ENCODE results near the gene DACH1. TPM values are rescaled to one million over a fixed set of nuclear protein-coding genes. Genes with fewer than 3 reads are reported as not detected.
"Not testable (repeated sequence)": the region's sequence is repeated elsewhere in the genome, so short reads cannot be mapped to it uniquely, and the experiment has no call there.

Gene DACH1
- 0.06 TPM for polyA plus RNA-seq (2013, experiment 1 of 2; ENCODE audit: insufficient read length)
- 0.80 TPM for polyA plus RNA-seq (2013, experiment 2 of 2; ENCODE audit: insufficient read length)

DNA sequence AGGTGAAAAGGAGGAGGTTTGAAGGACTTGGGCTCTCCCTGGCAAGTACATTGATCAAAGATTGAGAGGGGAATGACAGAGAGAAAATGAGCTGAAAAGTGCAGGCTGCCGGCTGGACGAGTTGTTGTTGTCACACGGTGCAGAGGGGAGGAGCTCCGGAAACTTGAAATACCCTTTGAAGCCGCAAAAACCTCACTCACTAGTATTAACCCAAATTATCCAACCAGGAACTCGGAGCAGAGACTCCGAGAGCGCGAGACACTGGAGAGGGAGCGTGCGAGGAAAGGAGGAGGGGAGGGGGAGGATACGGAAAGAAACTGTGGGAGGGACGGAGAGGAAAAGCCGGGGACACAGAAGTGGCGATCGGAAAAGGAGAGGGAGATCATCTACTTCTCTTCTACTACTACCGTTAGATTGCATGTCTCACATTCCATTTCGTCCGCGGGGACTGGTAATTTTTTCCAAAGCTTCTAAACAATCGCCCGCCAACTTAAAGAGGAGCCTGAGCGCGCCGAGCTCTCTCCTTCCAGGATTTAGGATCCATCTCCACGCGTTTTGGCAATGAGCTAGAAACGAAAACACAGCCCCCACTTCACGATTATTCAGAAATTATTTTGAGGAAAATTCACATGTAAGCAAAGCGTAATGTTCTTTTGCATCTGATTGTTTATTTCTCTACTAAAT is at the start of gene DACH1:
TSS of gene DACH1 (minus strand) at position 74 of the 684 bp plus-strand sequence.
- DNase-seq, result peak; percentile 47

DNA sequence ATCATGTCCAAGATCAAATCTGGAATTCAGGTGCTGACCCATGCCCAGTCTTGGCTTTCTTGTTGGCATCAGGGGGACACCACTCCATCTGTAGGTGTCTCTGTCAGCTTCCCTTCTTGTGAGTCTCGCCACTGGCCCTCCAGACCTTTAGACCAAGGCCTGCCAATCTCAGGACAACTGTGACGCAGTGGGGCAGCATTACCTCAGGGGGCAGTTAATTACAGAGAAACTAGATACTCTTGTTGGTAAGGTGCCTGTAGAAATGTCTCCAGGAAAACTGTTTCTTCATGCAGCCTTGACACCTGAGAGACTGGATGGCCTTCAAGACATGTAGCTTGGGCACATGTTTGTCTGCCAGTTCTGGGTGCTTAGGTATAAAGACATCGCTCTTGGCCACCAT is 46.7 kb upstream of the DACH1 start:
- DNase-seq, result no peak

DNA sequence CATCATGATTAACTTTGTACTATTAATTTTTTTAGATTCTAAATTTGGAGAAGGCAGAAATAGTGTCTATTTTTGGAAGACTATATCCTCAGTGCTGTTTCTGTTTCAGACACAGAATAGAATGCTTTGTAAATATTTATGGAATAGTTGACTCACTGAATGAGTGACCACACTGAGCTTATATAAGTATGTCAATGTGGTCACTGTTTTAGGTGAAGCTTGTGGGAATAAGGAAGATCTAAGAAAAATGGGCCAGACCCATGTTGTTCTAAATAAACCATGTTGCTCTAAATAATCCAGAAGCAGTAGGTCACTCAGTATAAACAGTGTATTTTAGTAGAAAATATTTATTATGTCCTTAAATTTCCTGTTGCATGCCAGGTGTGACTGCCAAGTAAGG is 45.5 kb upstream of the DACH1 start:
- DNase-seq, result no peak

DNA sequence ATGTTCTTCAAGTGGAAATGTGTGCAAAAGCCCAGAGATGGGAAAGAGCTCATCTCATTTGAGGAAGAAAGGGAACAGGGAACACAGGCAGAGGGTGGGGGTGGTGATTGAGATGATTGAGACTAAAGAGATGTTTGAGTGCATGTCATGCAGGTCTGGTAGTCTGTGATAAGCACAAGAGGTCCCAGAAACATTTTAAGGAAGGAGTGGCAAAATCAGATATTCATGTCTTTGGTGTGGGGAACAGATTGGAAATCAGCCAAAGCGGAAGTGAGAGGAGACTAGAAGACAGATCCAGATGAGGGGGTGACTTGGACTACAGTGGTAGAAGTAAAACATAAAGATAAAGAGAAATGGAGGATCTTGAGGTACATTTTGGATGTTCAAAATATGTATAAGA is 39.4 kb upstream of the DACH1 start:
- no peak for DNase-seq

DNA sequence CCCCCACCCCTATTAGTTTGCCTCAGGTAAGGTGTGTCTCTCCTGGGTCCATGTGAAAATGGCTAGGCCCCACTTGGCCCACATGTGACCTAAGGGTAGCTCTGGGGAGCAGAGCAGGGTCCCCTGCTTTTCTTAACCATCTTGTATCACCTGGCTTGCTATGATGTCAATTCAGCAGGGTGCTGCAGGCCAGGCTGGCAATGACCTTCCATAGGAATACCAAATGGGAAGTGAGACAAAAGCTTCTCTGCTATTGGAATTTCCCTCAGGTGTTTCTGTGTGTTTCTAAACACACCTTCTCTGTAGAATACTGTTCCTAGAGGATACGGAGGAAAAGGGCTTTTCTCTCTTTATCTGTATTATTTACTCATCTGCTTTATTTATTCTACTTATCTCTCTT is 35.7 kb upstream of the DACH1 start:
- no peak for DNase-seq

DNA sequence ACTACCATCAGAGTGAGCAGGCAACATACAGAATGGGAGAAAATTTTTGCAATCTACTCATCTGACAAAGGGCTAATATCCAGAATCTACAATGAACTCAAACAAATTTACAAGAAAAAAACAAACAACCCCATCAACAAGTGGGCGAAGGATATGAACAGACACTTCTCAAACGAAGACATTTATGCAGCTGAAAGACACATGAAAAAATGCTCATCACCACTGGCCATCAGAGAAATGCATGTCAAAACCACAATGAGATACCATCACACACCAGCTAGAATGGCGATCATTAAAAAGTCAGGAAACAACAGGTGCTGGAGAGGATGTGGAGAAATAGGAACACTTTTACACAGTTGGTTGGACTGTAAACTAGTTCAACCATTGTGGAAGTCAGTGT is 26.5 kb upstream of the DACH1 start:
- DNase-seq, result not testable (repeated sequence)

DNA sequence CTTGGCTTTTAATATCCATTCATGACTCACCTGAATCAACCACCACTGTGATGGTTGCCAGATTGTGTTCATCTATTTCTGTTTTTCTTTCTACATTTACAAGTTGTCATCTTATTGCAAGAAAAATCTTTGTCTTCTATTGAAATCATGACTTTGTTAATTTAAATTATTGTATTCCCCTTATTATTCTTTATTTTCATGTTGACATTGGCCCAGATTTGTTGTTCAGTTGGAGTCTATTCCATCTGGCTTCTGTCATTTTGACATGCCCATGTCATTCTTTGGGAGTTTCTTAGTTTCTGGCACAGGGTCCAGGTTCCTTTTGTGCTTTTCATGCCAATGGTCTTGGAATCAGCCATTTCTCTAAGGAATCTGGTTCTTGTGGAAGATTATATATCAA is 19.9 kb upstream of the DACH1 start:
- DNase-seq, result no peak

DNA sequence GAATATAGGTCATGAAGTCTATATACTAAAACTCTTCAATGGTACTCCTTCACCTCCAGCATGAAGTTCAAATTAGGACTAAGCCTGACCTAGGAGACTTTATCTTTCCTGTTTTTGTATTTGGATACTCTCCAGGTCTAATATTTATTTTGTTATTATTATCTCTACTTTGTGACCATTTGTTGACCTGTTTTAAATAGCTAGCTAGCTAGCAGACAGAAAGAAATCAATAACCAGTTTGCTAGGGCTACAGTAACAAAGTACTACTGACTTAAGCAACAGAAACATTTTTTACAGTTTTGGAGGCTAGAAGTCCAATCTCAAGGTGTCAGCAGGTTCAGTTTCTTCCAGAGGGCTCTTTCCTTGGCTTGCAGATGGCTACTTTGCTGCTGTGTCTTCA is 15.1 kb upstream of the DACH1 start:
- no peak for DNase-seq

DNA sequence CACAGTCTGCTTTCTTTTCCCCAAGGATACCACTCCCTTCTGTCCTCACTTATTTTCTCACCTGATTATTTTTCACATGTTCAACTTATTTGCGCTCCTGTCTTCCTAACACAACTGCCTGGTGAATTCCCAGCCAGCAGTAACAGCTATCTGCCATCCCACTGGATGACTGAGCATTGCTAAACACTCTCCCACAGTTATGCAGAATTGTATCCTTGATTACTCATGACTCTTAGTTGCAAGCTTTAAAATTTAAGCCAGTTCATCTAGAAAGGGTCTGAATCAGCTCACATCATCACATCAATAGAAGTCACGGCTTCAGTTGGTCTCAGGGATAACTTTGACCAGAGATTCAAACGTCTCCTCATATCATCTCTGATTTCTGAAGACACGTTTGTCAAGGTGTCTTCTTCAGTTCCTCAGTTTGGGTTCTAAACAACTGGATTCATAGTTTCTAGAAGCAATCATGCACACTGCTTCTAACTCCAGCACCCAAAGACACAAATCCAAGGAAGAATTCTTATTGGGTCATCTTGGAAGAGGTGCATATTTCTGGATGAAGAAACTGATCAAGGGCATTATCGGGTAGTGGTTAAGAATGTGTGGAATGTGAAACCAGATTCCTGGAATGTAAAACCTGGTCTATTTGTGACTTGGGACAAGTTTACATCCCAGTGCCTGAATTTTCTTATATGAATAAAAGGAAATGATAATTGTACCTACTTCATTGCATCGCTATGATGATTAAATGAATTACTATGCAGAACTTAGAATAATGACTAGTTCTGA is 13.9 kb upstream of the DACH1 start:
- no peak for DNase-seq

DNA sequence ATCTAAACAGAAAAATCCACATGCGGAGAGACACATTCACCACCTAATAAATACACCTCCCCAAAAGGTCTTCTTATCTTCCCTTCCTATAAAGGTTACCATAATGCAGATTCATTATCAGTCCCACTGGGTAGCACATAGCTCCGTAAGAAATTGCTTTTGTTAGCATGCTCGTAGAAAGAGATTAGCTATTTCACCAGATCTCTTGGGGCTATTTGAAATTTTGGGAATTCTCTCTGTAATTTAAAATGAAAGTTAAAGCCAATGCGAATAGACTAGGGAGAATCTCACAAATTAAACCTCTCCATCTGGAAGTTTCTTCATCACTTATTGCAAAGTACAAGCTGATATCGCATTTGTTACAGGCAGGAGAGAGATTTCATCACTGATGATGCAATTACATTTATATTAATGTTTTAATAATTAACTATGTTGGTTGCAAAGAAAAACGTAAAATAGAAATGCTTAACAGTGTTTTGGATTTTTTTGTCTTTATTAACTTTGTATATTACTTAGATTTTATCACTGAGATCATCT is 12.9 kb upstream of the DACH1 start:
- DNase-seq, result no peak

DNA sequence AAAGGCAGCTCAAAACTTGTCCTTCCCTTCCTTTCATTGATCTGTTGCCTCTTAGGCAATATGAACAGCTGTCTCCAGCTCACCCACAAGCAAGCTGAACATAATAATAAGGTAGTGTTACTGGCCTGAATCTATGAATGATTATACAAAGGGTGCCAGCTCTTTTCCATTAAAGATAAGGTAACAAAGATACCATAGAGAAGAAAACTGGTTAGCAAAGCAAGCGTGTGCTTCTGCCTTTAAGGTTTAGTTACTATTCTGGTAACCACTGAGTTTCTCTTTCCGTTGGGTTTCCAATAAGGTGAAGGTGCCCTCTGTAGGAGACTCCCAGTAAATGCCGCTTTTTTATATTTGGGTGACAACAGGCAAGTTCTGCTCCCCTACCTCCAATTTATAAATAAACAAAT is 12.1 kb upstream of the DACH1 start:
- DNase-seq, result peak; percentile 9

DNA sequence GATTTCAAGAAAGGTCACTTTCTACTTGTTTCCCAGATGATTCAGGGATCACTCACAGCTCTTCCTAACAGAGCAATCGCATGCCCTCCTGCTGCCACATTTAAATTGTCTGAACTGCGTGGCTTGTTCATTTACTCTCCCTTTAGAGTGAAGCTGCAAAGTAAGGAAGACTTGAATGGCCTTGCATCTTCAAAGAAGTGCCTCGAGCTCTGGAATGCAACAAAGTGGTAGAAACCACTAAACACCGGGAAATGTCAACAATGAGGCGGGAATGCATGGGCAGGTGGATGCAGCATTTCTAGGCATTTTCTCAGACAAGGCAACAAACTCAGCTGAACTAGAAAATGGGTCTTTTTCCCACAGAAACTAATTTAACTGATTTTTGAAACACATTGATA is 10.3 kb upstream of the DACH1 start:
- no peak for DNase-seq

DNA sequence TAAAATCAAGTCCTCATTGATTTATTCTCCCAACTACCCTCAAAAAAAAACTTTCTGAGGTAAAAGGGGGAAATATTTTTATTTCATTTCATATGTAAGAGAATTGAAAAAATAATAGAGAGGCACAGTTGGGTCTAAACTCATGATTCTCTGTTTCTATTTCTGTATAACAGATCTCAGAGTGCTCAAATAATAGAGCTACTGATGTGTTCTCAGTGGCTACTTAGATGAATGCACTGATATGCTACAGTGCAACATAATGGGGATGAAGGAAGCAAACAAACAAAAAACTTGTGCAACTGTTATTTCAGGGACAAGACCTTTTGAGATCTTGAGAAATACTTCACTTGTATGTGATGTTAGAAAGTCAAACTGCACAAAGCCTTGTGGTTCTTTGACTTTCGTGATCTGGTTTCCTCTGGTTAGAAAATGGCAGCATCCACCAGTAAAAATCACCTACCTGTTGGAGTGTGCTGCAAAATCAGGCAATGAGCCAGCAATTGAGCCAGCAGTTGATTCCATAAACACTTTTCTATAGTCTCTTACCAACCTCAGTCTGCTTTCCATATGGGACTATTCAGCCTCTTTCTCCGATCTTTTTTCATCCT is 9.7 kb upstream of the DACH1 start:
- no peak for DNase-seq

DNA sequence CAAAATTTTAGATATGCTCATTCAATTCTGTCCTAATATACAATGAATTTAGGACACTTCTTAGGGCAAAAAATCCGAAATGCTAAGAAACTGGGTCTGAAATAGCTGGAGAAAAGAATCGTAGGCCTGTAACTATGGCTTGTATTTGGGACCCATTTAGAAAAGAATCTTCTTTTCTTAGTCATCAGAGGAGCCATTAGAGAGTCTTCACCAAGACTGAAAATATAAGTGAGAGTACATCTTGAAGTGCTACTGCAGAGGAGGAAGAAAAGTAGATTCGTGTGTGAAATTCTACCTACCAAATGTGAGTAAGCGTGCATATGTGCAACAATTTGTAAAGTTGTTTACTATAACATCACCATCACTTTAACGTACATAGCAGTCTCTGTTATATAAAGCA is 8.8 kb upstream of the DACH1 start:
- DNase-seq, result no peak

DNA sequence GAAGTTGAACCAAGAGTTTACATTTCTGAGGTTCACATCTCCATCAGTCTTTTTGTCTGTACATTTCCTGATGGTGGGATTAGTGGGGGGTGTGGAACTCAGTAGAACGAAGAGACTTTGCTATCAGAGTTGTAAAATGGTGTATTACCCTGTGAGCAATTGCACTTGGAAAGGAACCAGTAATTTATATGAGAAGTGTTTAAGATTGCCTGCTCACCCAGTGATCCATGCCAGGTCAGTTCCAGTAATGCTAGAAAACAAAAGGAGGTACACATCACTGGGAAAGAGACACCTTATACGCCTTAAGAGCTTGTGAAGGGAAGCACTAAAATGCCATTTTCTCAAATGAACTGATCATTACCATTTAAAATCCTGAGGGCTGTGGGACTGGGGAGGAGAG is 7.5 kb upstream of the DACH1 start:
- no peak for DNase-seq

DNA sequence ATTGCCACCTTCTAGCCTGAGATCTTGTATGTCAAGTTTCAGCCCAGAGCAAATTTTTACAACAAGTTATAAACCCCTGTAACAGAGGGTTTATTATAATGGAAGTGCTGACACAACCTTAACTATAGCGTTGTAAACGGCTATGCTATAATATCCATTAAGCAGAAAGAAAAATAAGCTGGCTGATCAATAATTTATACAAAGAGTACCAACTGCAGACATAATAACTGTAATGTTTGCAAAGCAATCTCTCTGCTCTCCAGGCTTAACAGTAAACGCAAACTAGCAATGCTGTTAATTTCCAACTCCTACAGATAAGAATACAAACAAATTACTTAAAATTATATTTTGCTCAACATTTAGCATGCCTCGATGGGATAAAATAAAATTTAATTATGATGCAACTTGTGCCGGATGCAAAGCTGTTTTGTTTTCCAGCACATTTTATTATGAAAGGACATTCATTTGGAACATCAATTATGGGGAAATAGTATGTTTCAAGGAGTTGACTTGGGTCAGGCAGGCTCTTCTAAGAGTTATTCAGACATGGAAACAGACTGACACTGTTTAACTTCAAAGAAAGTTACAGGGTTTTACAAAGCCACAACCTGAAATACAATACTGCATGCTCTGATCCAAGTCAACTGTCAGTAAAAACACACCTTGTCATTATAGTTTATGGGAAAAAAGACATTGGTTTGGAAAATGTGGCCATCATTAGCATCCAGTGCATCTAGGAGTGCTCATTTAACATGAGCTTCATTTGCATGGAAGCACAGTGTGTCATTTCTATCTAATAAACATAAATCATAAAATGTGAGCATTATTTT is 6.6 kb upstream of the DACH1 start:
- DNase-seq, result no peak

DNA sequence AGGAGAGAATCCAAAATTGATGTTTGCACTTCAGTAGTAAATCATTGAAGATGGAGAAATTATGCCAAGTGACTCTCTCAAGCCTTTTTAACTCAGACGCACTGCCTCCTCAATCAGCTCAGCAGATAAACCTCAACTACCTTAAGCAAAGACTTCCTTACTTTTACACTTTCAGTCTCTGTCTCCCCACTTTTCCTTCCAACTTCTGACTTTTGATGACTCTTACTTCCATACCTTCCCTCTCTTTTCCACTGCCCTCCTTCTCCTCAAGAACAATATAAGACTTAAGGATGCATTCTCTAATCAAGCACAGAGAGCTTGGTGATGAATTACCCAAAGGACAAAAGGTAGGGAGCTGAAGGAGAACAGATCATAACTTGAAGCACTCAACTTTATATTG is 4.8 kb upstream of the DACH1 start:
- DNase-seq, result no peak

DNA sequence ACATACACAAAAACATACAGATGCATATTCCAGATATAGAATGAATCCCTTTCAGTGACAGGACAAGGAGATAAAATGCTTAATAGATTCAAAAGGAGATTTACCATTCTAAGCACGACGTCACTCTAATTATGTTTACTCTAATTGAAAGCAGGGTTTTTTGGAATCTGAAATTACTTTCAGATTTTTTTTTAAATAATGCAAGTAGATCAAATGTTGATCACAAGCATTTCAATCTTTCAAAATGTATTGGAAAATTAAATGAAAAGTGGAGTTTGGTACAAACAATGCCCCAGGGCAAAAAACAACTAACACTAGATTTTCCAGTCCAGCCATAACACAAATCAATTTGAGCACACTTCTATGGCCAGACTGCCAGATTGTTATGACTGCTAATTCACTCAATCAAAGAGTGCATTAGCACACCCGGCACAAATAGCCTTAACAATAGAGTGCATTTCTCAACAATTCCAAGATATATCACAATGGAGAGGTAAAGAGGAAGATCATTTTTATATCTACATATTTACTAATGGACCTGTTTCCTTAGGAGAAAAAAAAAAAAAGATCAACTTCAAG is 4.3 kb upstream of the DACH1 start:
- no peak for DNase-seq

DNA sequence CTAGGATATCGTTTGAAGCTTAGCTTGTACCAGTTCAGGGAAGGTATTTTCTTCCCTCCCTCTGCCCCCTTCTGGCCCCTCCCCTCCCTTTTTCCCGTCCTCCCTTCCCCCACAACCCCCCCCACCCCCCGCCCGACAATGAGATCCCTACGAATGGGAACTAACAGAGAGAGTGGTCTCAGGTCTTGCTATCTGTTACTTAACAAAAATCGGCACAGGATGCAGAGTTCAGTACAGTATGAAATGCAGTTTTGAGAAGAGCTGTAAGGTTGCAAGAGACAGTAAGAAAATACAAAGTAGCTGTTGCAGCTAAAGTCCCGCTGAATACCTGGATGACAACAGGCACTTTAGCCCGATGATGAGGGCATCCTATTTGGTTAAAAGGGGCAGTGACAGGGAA is 3.1 kb upstream of the DACH1 start:
- no peak for DNase-seq

DNA sequence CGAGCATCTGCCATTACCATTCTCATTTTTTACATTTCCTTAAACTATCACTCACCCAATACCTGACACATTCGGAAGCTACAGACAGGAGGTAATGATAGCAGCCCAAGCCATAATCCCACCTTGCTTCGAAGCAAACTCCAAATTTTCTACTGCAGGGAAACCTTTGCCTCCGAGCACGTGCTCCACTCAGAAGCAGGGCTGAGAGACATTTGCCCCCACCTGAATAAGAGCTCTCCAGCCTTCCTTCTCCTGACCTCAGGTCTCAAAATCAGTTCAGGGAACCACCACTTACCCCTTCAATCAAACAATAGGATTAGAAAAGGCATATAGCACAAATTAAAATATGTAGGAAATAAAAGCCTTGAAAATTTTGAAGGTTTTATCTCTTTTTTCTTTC is 2.3 kb upstream of the DACH1 start:
- DNase-seq, result no peak

DNA sequence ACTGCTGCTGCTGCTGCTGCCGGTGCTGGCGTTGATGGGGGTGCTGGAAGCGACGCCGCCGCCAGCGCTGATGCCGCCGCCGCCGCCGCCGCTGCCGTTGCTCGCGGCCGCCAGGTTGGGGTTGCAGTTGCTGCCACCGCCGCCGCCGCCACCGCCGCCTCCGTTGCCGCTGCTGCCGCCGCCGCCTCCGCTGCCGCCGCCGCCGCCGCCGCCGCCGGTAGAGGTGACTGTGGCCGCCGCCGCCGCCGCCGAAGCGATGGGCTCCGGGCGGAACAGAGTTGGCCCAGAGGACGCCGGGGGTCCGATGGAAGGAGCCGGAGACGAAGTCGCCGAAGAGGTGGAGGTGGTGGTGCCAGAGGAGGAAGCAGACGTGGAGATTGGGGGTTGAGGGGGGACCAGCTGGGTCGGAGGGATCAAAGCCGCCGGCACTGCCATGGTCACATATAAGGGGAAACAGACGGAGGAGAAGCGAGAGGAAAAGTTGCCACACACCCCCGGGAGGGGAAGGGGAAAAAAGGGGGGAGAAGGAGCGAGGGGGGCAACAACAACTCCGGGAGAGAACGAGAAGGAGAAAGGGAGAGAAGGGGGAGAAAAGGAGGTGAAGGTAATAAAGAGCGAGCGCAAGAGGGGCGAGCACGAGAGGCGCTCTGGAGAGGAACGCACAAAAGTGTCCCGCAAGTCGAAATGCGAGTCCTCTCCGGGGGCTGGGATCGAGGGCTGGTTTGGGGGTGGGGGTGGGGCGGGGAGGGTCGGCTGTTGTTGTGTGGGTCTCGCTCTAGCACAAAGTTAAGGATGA is 471 bp downstream of the DACH1 start:
- no peak for DNase-seq

Data from fibroblast of skin of scalp (primary cell).